ENCODE data around the gene INSM1.

INSM1 gene

GRCh38 chr20:20393207-20394120, 25.6 kb downstream of the INSM1 start:
- no peak for DNase-seq (ENCODE audit: extremely low read depth in 1 of 2, low read depth in 1 of 2)

- DNase-seq (ENCODE audit: extremely low read depth in 1 of 2, low read depth in 1 of 2), result no peak
These were observed 27.2 kb downstream of the INSM1 start for GRCh38 chr20:20395087-20395486.

- no peak for DNase-seq (ENCODE audit: extremely low read depth in 1 of 2, low read depth in 1 of 2)
These were observed 28.1 kb downstream of the INSM1 start for GRCh38 chr20:20395903-20396568.

- no peak for DNase-seq (ENCODE audit: extremely low read depth in 1 of 2, low read depth in 1 of 2)
These were observed 28.9 kb downstream of the INSM1 start for GRCh38 chr20:20396794-20397193.

GRCh38 chr20:20398123-20398522, 30.2 kb downstream of the INSM1 start:
- DNase-seq (ENCODE audit: extremely low read depth in 1 of 2, low read depth in 1 of 2), result no peak

GRCh38 chr20:20399531-20400500, 31.9 kb downstream of the INSM1 start:
- DNase-seq (ENCODE audit: extremely low read depth in 1 of 2, low read depth in 1 of 2), result no peak

- no peak for DNase-seq (ENCODE audit: extremely low read depth in 1 of 2, low read depth in 1 of 2)
These were observed 34.1 kb downstream of the INSM1 start for GRCh38 chr20:20401991-20402390.

- no peak for DNase-seq (ENCODE audit: extremely low read depth in 1 of 2, low read depth in 1 of 2)
These were observed 36.7 kb downstream of the INSM1 start for GRCh38 chr20:20404633-20405032.

- DNase-seq (ENCODE audit: extremely low read depth in 1 of 2, low read depth in 1 of 2), result no peak
These were observed 37.7 kb downstream of the INSM1 start for GRCh38 chr20:20405623-20406022.

GRCh38 chr20:20406306-20406705, 38.4 kb downstream of the INSM1 start:
- DNase-seq (ENCODE audit: extremely low read depth in 1 of 2, low read depth in 1 of 2), result no peak

GRCh38 chr20:20407891-20408805, 40.2 kb downstream of the INSM1 start:
- DNase-seq (ENCODE audit: extremely low read depth in 1 of 2, low read depth in 1 of 2), result no peak

- DNase-seq (ENCODE audit: extremely low read depth in 1 of 2, low read depth in 1 of 2), result no peak
These were observed 41.4 kb downstream of the INSM1 start for GRCh38 chr20:20409331-20409730.

GRCh38 chr20:20410678-20411077, 42.8 kb downstream of the INSM1 start:
- DNase-seq (ENCODE audit: extremely low read depth in 1 of 2, low read depth in 1 of 2), result no peak

GRCh38 chr20:20411402-20411801, 43.5 kb downstream of the INSM1 start:
- DNase-seq (ENCODE audit: extremely low read depth in 1 of 2, low read depth in 1 of 2), result no peak

GRCh38 chr20:20411836-20412235, 43.9 kb downstream of the INSM1 start:
- no peak for DNase-seq (ENCODE audit: extremely low read depth in 1 of 2, low read depth in 1 of 2)

GRCh38 chr20:20412750-20413149, 44.8 kb downstream of the INSM1 start:
- peak in 1 of 2 donors; percentile 11 for DNase-seq (ENCODE audit: extremely low read depth in 1 of 2, low read depth in 1 of 2)

GRCh38 chr20:20413810-20414281, 45.9 kb downstream of the INSM1 start:
- DNase-seq (ENCODE audit: extremely low read depth in 1 of 2, low read depth in 1 of 2), result no peak

- no peak for DNase-seq (ENCODE audit: extremely low read depth in 1 of 2, low read depth in 1 of 2)
These were observed 46.8 kb downstream of the INSM1 start for GRCh38 chr20:20414640-20415220.

- no peak for DNase-seq (ENCODE audit: extremely low read depth in 1 of 2, low read depth in 1 of 2)
These were observed 47.4 kb downstream of the INSM1 start for GRCh38 chr20:20415321-20415720.
